Mesothelial cell of epicardium (in vitro differentiated cells): Measurements from ENCODE around the gene IRGC. TPM values are rescaled to one million over a fixed set of nuclear protein-coding genes. Genes with fewer than 3 reads are reported as not detected.

Experiments
- DNase-seq, 2 experiments: peaks; one replicate each; pipeline ENCODE4 v3.0.0; 2021; ENCODE audit warnings: low spot score in 2 of 2; ENCODE audit not compliant: unreplicated experiment in 2 of 2
- H3K27ac Mint-ChIP-seq: 2 replicates; pipeline ENCODE4 v1.8.0; 2021; ENCODE audit warnings: mixed read lengths
- H3K27me3 Mint-ChIP-seq: 2 replicates; pipeline ENCODE4 v1.8.0; 2021; ENCODE audit warnings: low read depth, mixed read lengths
- H3K36me3 Mint-ChIP-seq: 2 replicates; pipeline ENCODE4 v1.8.0; 2021; ENCODE audit warnings: mixed read lengths
- H3K4me1 Mint-ChIP-seq: 2 replicates; pipeline ENCODE4 v1.8.0; 2021; ENCODE audit warnings: mixed read lengths
- H3K4me3 Mint-ChIP-seq: 2 replicates; pipeline ENCODE4 v1.8.0; 2021; ENCODE audit warnings: mild to moderate bottlenecking, moderate library complexity, mixed read lengths
- H3K9me3 Mint-ChIP-seq: 2 replicates; pipeline ENCODE4 v1.8.0; 2021; ENCODE audit warnings: mixed read lengths
- CTCF ChIP-seq: fragments of 200-600 bp; sonication (generic); IDR thresholded peaks from one replicate; pipeline ENCODE4 v1.5.0; 2021; ENCODE audit warnings: antibody characterized with exemption; ENCODE audit not compliant: unreplicated experiment
- total RNA-seq: library from RNA; stranded (reverse); gene quantifications from 3 replicates; pipeline ENCODE4 v1.2.1, GENCODE V29; 2021

IRGC gene
- total RNA-seq, 1 donor from 2014 or later = not detected

- no peak for DNase-seq
- Mint-ChIP-seq H3K9me3 (peaks cover 18% of the 10 kb centered on the region), H3K36me3 (no peaks in the 10 kb centered on the region), H3K4me1 (peaks cover 5% of the 10 kb centered on the region), H3K27ac (no peak overlapping the region), H3K4me3 (no peak overlapping the region), H3K27me3 (peaks cover 7% of the 10 kb centered on the region)
- TF ChIP-seq CTCF = no peak
Observed at GRCh38 chr19:43687660-43687997, 28.2 kb upstream of the IRGC start.

- H3K9me3 Mint-ChIP-seq = peaks cover 18% of the 10 kb centered on the region
- no peak overlapping the region for H3K4me3 Mint-ChIP-seq
- no peak for TF ChIP-seq CTCF
- H3K36me3 Mint-ChIP-seq = no peaks in the 10 kb centered on the region
- no peak for DNase-seq
- no peak overlapping the region for H3K27ac Mint-ChIP-seq
- peaks cover 5% of the 10 kb centered on the region for H3K4me1 Mint-ChIP-seq
- H3K27me3 Mint-ChIP-seq = peaks cover 9% of the 10 kb centered on the region
Observed at GRCh38 chr19:43688059-43688701, 27.7 kb upstream of the IRGC start.

- TF ChIP-seq CTCF = no peak
- DNase-seq = no peak
- Mint-ChIP-seq H3K27me3 (peaks cover 23% of the 10 kb centered on the region), H3K9me3 (peaks cover 18% of the 10 kb centered on the region), H3K4me3 (no peak overlapping the region), H3K27ac (no peak overlapping the region), H3K36me3 (no peaks in the 10 kb centered on the region), H3K4me1 (peaks cover 5% of the 10 kb centered on the region)
Observed at GRCh38 chr19:43690444-43690843, 25.4 kb upstream of the IRGC start.

- Mint-ChIP-seq H3K27me3 (peaks cover 23% of the 10 kb centered on the region), H3K27ac (no peak overlapping the region), H3K9me3 (peaks cover 18% of the 10 kb centered on the region), H3K4me3 (no peak overlapping the region), H3K4me1 (peaks cover 5% of the 10 kb centered on the region), H3K36me3 (no peaks in the 10 kb centered on the region)
- TF ChIP-seq CTCF = no peak
- DNase-seq = no peak
Observed at GRCh38 chr19:43690890-43691289, 25.0 kb upstream of the IRGC start.

- no peak for TF ChIP-seq CTCF
- no peak overlapping the region for H3K27ac Mint-ChIP-seq
- DNase-seq = no peak
- H3K4me1 Mint-ChIP-seq = peaks cover 5% of the 10 kb centered on the region
- H3K9me3 Mint-ChIP-seq = peaks cover 18% of the 10 kb centered on the region
- peaks cover 30% of the 10 kb centered on the region for H3K27me3 Mint-ChIP-seq
- no peaks in the 10 kb centered on the region for H3K36me3 Mint-ChIP-seq
- no peak overlapping the region for H3K4me3 Mint-ChIP-seq
Observed at GRCh38 chr19:43691755-43692154, 24.1 kb upstream of the IRGC start.

GRCh38 chr19:43692385-43692784, 23.5 kb upstream of the IRGC start:
- H3K9me3 Mint-ChIP-seq = peaks cover 18% of the 10 kb centered on the region
- TF ChIP-seq CTCF = no peak
- no peak overlapping the region for H3K27ac Mint-ChIP-seq
- peaks cover 2% of the 10 kb centered on the region for H3K4me1 Mint-ChIP-seq
- peaks cover 36% of the 10 kb centered on the region for H3K27me3 Mint-ChIP-seq
- DNase-seq = no peak
- H3K36me3 Mint-ChIP-seq = no peaks in the 10 kb centered on the region
- H3K4me3 Mint-ChIP-seq = no peak overlapping the region
